Endodermal cell (in vitro differentiated cells): ENCODE results near the gene MRPS23. TPM values are rescaled to one million over a fixed set of nuclear protein-coding genes. Genes with fewer than 3 reads are reported as not detected.
A peak's percentile ranks its signal among the peaks of the same experiment; 100 is the strongest.

Source experiments
- DNase-seq: peaks from one replicate; pipeline ENCODE4 v3.0.0-alpha.2; 2017
- H3K27ac ChIP-seq: 2 replicates; pipeline ENCODE4 v1.5.1; 2013; ENCODE audit warnings: mild to moderate bottlenecking, low read depth, low read length, moderate library complexity
- H3K27me3 ChIP-seq: 2 replicates; pipeline ENCODE4 v1.6.1; 2013; ENCODE audit warnings: mild to moderate bottlenecking, low read length, moderate library complexity; ENCODE audit not compliant: insufficient read depth, control insufficient read depth, poor library complexity, severe bottlenecking
- H3K36me3 ChIP-seq: 2 replicates; pipeline ENCODE4 v1.7.0; 2013; ENCODE audit warnings: mild to moderate bottlenecking, low read length, moderate library complexity; ENCODE audit not compliant: control insufficient read depth, insufficient read depth
- H3K4me1 ChIP-seq: one replicate; pipeline ENCODE4 v1.7.0; 2013; ENCODE audit warnings: low read length; ENCODE audit not compliant: control insufficient read depth, insufficient read depth
- H3K4me3 ChIP-seq: 2 replicates; pipeline ENCODE4 v1.5.1; 2013; ENCODE audit warnings: mild to moderate bottlenecking, low read length, moderate library complexity
- H3K9ac ChIP-seq: 2 replicates; pipeline ENCODE4 v1.6.1; 2013; ENCODE audit warnings: mild to moderate bottlenecking, low read length, moderate library complexity; ENCODE audit not compliant: poor library complexity, severe bottlenecking; ENCODE audit errors: extremely low read depth
- H3K9me3 ChIP-seq: 2 replicates; pipeline ENCODE4 v1.6.1; 2013; ENCODE audit warnings: mild to moderate bottlenecking, low read length, moderate library complexity; ENCODE audit not compliant: control insufficient read depth
- H3K27ac Mint-ChIP-seq: 2 replicates; pipeline ENCODE4 v1.8.0; 2020; ENCODE audit warnings: mixed read lengths
- H3K27me3 Mint-ChIP-seq: 2 replicates; pipeline ENCODE4 v1.8.0; 2021; ENCODE audit warnings: mild to moderate bottlenecking, mixed read lengths; ENCODE audit not compliant: insufficient read depth
- H3K36me3 Mint-ChIP-seq: 2 replicates; pipeline ENCODE4 v1.8.0; 2020; ENCODE audit warnings: low read depth, mixed read lengths
- H3K4me1 Mint-ChIP-seq: 2 replicates; pipeline ENCODE4 v1.8.0; 2020; ENCODE audit warnings: mixed read lengths
- H3K4me3 Mint-ChIP-seq: 2 replicates; pipeline ENCODE4 v1.8.0; 2020; ENCODE audit warnings: mild to moderate bottlenecking, moderate library complexity, mixed read lengths
- H3K9me3 Mint-ChIP-seq: 2 replicates; pipeline ENCODE4 v1.8.0; 2020; ENCODE audit warnings: mild to moderate bottlenecking, mixed read lengths
- CTCF ChIP-seq: fragments of 200-600 bp; sonication (generic); conservative IDR thresholded peaks from 2 replicates; pipeline ENCODE4 v1.5.0; 2021; ENCODE audit warnings: antibody characterized with exemption, mild to moderate bottlenecking
- WGBS, 2 experiments: methylation state at CpG; one replicate each; pipeline versions ENCODE4 v1.1.5 to v1.1.7; 2013; ENCODE audit warnings: missing lambda C conversion rate in 2 of 2, mixed read lengths in 1 of 2; ENCODE audit not compliant: insufficient coverage in 1 of 2, insufficient read length in 1 of 2; 5-methylcytosine and 5-hydroxymethylcytosine counted together
- total RNA-seq, 2 donors: library from RNA; stranded (reverse); fragmentation: NEBNext Ultra II Directional in 1 of 2; extraction: Animal tissue kit (Norgen Biotek cat#: 25700) in 1 of 2; gene quantifications; 2 replicates in 1 of 2; 3 replicates in 1 of 2; pipeline ENCODE4 v1.2.1, GENCODE V29; 2021

The MRPS23 gene
- total RNA-seq, 2 donors from 2014 or later, result 43.9 to 49.2 TPM

- peaks cover 16% of the 10 kb centered on the region for H3K4me1 ChIP-seq
- WGBS, 2 experiments, result 85 to 90% methylated on average over 6 to 9 of the region's 9 CpGs
- Mint-ChIP-seq H3K27me3 (peaks cover 3% of the 10 kb centered on the region), H3K36me3 (peaks cover 14% of the 10 kb centered on the region), H3K27ac (no peak overlapping the region), H3K4me1 (peaks cover 21% of the 10 kb centered on the region), H3K4me3 (no peak overlapping the region), H3K9me3 (no peaks in the 10 kb centered on the region)
- peak overlapping the region; percentile 77 for H3K27ac ChIP-seq
- H3K9ac ChIP-seq, result no peak overlapping the region
- no peaks in the 10 kb centered on the region for H3K27me3 ChIP-seq
- no peak overlapping the region for H3K4me3 ChIP-seq
- DNase-seq, result peak; percentile 78
- H3K36me3 ChIP-seq, result peaks cover 14% of the 10 kb centered on the region
- H3K9me3 ChIP-seq, result peaks cover 9% of the 10 kb centered on the region
- no peak for TF ChIP-seq CTCF
These were observed 32.0 kb upstream of the MRPS23 start for GRCh38 chr17:57881783-57882351.

GRCh38 chr17:57881143-57881542, 31.3 kb upstream of the MRPS23 start:
- Mint-ChIP-seq H3K27ac (peak overlapping the region; percentile 58), H3K9me3 (no peaks in the 10 kb centered on the region), H3K4me3 (no peak overlapping the region), H3K27me3 (peaks cover 4% of the 10 kb centered on the region), H3K4me1 (peaks cover 27% of the 10 kb centered on the region), H3K36me3 (peaks cover 14% of the 10 kb centered on the region)
- DNase-seq, result peak; percentile 76
- Histone ChIP-seq H3K27ac (peak overlapping the region; percentile 77), H3K27me3 (no peaks in the 10 kb centered on the region), H3K4me3 (no peak overlapping the region), H3K9ac (no peak overlapping the region), H3K9me3 (peaks cover 9% of the 10 kb centered on the region), H3K4me1 (peaks cover 16% of the 10 kb centered on the region), H3K36me3 (peaks cover 14% of the 10 kb centered on the region)
- 91% methylated on average over 4 to 8 of the region's 8 CpGs for WGBS, 2 experiments
- TF ChIP-seq CTCF, result no peak

- TF ChIP-seq CTCF, result no peak
- DNase-seq, result no peak
- no peaks in the 10 kb centered on the region for H3K27me3 ChIP-seq
- Mint-ChIP-seq H3K9me3 (no peaks in the 10 kb centered on the region), H3K4me1 (peaks cover 37% of the 10 kb centered on the region), H3K4me3 (no peak overlapping the region), H3K36me3 (peaks cover 14% of the 10 kb centered on the region), H3K27me3 (peaks cover 4% of the 10 kb centered on the region), H3K27ac (peak overlapping the region; percentile 91)
- H3K4me3 ChIP-seq, result no peak overlapping the region
- peak overlapping the region; percentile 14 for H3K27ac ChIP-seq
- peaks cover 14% of the 10 kb centered on the region for H3K36me3 ChIP-seq
- WGBS, 2 experiments, result 89 to 92% methylated on average over 5 to 7 of the region's 8 CpGs
- peaks cover 24% of the 10 kb centered on the region for H3K4me1 ChIP-seq
- H3K9me3 ChIP-seq, result peaks cover 9% of the 10 kb centered on the region
- peak overlapping the region; percentile 57 for H3K9ac ChIP-seq
These were observed 30.2 kb upstream of the MRPS23 start for GRCh38 chr17:57880086-57880456.
